Neural cell (in vitro differentiated cells): ENCODE measurements around the gene SDK1.

Source experiments
- EP300 ChIP-seq: fragments of 450-650 bp; conservative IDR thresholded peaks from 2 replicates; pipeline ENCODE4 v1.6.1; 2014; ENCODE audit warnings: antibody characterized with exemption, mild to moderate bottlenecking, moderate library complexity; ENCODE audit not compliant: poor library complexity, severe bottlenecking
- EZH2 ChIP-seq: fragments of 200-600, 300-800 bp; shearing (Covaris generic), sonication (generic); IDR thresholded peaks from 2 replicates; pipeline ENCODE4 v1.6.1; 2014; ENCODE audit warnings: antibody characterized with exemption, low read length, borderline replicate concordance, mild to moderate bottlenecking; ENCODE audit not compliant: insufficient read depth, poor library complexity, severe bottlenecking
- TF ChIP-seq, protein P1 (sequence below): fragments of 450-650 bp; IDR thresholded peaks from 2 replicates; pipeline ENCODE4 v1.5.1; 2014; ENCODE audit warnings: antibody characterized with exemption, mild to moderate bottlenecking, moderate library complexity; ENCODE audit not compliant: poor library complexity, severe bottlenecking
- TF ChIP-seq, protein P2 (sequence below): IDR thresholded peaks from 2 replicates; pipeline ENCODE4 v1.6.1; 2012; ENCODE audit warnings: borderline replicate concordance

DNA sequence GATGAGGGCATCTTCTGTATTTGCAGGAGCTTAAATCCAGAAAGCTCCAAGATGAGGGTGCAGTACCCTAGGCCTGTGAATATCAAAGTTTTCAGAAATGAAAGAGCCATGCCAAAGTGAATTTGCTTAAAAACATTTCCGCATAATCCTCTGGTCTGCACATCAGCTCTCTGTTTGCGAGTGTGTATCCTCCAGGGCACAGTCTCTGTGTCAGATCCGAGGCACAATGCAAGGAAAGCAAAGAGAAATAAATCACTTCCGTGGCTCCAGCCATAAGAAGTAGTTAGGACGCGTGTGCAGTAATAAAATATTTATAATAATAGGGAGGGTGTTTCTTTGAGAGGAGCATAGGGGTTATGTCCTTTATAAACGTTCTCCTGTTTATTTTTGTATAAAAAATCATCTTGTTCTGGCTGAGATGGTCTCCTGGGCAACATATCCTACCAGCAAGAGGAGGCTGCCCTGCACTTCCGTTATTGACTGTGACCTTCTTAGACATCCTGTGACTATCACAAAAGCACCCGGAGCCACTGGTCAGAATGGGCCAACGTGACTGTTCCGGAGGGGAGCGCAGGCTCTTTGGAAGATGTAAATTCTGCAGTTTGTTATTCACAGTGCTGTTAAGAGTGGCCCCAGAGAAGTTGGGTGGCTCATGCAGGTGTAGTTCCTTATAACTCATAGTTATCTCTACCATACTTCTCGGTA is 713.4 kb downstream of the SDK1 start:
- TF ChIP-seq EZH2 (no peak), EP300 (no peak)
- TF ChIP-seq, protein P1, sequence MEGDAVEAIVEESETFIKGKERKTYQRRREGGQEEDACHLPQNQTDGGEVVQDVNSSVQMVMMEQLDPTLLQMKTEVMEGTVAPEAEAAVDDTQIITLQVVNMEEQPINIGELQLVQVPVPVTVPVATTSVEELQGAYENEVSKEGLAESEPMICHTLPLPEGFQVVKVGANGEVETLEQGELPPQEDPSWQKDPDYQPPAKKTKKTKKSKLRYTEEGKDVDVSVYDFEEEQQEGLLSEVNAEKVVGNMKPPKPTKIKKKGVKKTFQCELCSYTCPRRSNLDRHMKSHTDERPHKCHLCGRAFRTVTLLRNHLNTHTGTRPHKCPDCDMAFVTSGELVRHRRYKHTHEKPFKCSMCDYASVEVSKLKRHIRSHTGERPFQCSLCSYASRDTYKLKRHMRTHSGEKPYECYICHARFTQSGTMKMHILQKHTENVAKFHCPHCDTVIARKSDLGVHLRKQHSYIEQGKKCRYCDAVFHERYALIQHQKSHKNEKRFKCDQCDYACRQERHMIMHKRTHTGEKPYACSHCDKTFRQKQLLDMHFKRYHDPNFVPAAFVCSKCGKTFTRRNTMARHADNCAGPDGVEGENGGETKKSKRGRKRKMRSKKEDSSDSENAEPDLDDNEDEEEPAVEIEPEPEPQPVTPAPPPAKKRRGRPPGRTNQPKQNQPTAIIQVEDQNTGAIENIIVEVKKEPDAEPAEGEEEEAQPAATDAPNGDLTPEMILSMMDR = no peak
- TF ChIP-seq, protein P2, sequence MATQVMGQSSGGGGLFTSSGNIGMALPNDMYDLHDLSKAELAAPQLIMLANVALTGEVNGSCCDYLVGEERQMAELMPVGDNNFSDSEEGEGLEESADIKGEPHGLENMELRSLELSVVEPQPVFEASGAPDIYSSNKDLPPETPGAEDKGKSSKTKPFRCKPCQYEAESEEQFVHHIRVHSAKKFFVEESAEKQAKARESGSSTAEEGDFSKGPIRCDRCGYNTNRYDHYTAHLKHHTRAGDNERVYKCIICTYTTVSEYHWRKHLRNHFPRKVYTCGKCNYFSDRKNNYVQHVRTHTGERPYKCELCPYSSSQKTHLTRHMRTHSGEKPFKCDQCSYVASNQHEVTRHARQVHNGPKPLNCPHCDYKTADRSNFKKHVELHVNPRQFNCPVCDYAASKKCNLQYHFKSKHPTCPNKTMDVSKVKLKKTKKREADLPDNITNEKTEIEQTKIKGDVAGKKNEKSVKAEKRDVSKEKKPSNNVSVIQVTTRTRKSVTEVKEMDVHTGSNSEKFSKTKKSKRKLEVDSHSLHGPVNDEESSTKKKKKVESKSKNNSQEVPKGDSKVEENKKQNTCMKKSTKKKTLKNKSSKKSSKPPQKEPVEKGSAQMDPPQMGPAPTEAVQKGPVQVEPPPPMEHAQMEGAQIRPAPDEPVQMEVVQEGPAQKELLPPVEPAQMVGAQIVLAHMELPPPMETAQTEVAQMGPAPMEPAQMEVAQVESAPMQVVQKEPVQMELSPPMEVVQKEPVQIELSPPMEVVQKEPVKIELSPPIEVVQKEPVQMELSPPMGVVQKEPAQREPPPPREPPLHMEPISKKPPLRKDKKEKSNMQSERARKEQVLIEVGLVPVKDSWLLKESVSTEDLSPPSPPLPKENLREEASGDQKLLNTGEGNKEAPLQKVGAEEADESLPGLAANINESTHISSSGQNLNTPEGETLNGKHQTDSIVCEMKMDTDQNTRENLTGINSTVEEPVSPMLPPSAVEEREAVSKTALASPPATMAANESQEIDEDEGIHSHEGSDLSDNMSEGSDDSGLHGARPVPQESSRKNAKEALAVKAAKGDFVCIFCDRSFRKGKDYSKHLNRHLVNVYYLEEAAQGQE = no peak
